ENCODE measurements around the gene SH2D1A. TPM values are rescaled to one million over a fixed set of nuclear protein-coding genes. Genes with fewer than 3 reads are reported as not detected.

Gene SH2D1A
- total RNA-seq, 2 experiments from 2014 or later: 30.5 to 32.3 TPM

GRCh38 chrX:124338733-124339514, 7.4 kb upstream of the SH2D1A start:
- Mint-ChIP-seq H3K9me3 (no peaks in the 10 kb centered on the region), H3K27ac (no peak overlapping the region), H3K4me1 (ENCODE audit: low read depth) (peaks cover 37% of the 10 kb centered on the region), H3K27me3 (no peaks in the 10 kb centered on the region), H3K36me3 (no peaks in the 10 kb centered on the region), H3K4me3 (no peak overlapping the region)
- CTCF ChIA-PET: no interaction called here
- DNase-seq: no peak
- intact Hi-C loops (cut with micrococcal nuclease): no loop called here
- POLR2A ChIA-PET: no interaction called here

- no peaks in the 10 kb centered on the region for H3K36me3 Mint-ChIP-seq
- no peaks in the 10 kb centered on the region for H3K9me3 Mint-ChIP-seq
- peaks cover 50% of the 10 kb centered on the region for H3K4me1 Mint-ChIP-seq (ENCODE audit: low read depth)
- CTCF ChIA-PET: no interaction called here
- POLR2A ChIA-PET: interaction anchor here (1.0 to 7.6 kb wide), 2 partner anchors 103 to 125 kb away, joined by 3 to 55 read pairs; no protein-coding TSS in a partner anchor
- peak overlapping the region; percentile 43 for H3K4me3 Mint-ChIP-seq
- H3K27ac Mint-ChIP-seq: peak overlapping the region; percentile 87
- no peaks in the 10 kb centered on the region for H3K27me3 Mint-ChIP-seq
- intact Hi-C loops (cut with micrococcal nuclease): loop anchor here (1.0 to 10.0 kb wide), 6 partner anchors 13 to 956 kb away; no protein-coding TSS in a partner anchor
- no peak for DNase-seq
Measured at GRCh38 chrX:124341396-124342132, 4.8 kb upstream of the SH2D1A start.

GRCh38 chrX:124342174-124342867, 4.0 kb upstream of the SH2D1A start:
- Mint-ChIP-seq H3K27ac (peak overlapping the region; percentile 87), H3K36me3 (no peaks in the 10 kb centered on the region), H3K4me1 (ENCODE audit: low read depth) (peaks cover 50% of the 10 kb centered on the region), H3K27me3 (no peaks in the 10 kb centered on the region), H3K4me3 (peak overlapping the region; percentile 50), H3K9me3 (no peaks in the 10 kb centered on the region)
- ChIA-PET CTCF (no interaction called here), POLR2A (interaction anchor here (1.0 to 7.6 kb wide), 2 partner anchors 104 to 125 kb away, joined by 3 to 55 read pairs; no protein-coding TSS in a partner anchor)
- no peak for DNase-seq
- intact Hi-C loops (cut with micrococcal nuclease): loop anchor here (2.0 to 10.0 kb wide), 4 partner anchors 14 to 955 kb away; no protein-coding TSS in a partner anchor

GRCh38 chrX:124343016-124343415, 3.3 kb upstream of the SH2D1A start:
- H3K27ac Mint-ChIP-seq: peak overlapping the region; percentile 87
- no peaks in the 10 kb centered on the region for H3K9me3 Mint-ChIP-seq
- H3K36me3 Mint-ChIP-seq: no peaks in the 10 kb centered on the region
- peak overlapping the region; percentile 50 for H3K4me3 Mint-ChIP-seq
- no peak for DNase-seq
- no peaks in the 10 kb centered on the region for H3K27me3 Mint-ChIP-seq
- H3K4me1 Mint-ChIP-seq (ENCODE audit: low read depth): peaks cover 50% of the 10 kb centered on the region
- ChIA-PET POLR2A (interaction anchor here (7.6 kb wide), 1 partner anchor 126 kb away, joined by 55 read pairs; no protein-coding TSS in a partner anchor), CTCF (interaction anchor here (0.7 kb wide), 1 partner anchor 23 kb away, joined by 4 read pairs; no protein-coding TSS in a partner anchor)
- intact Hi-C loops (cut with micrococcal nuclease): loop anchor here (2.0 to 10.0 kb wide), 4 partner anchors 14 to 954 kb away; no protein-coding TSS in a partner anchor

- no peaks in the 10 kb centered on the region for H3K27me3 Mint-ChIP-seq
- ChIA-PET POLR2A (interaction anchor here (1.0 to 7.6 kb wide), 2 partner anchors 13 to 127 kb away, joined by 4 to 55 read pairs; no protein-coding TSS in a partner anchor), CTCF (interaction anchor here (1.5 kb wide), 1 partner anchor 9 kb away, joined by 3 read pairs; no protein-coding TSS in a partner anchor)
- no peaks in the 10 kb centered on the region for H3K9me3 Mint-ChIP-seq
- peak overlapping the region; percentile 61 for H3K4me3 Mint-ChIP-seq
- H3K4me1 Mint-ChIP-seq (ENCODE audit: low read depth): peaks cover 49% of the 10 kb centered on the region
- intact Hi-C loops (cut with micrococcal nuclease): loop anchor here (5.0 to 10.0 kb wide), 2 partner anchors 259 to 953 kb away; no protein-coding TSS in a partner anchor
- peak overlapping the region; percentile 87 for H3K27ac Mint-ChIP-seq
- peak; percentile 24 for DNase-seq
- no peaks in the 10 kb centered on the region for H3K36me3 Mint-ChIP-seq
Measured at GRCh38 chrX:124344246-124344645, 2.1 kb upstream of the SH2D1A start.

- no peak for DNase-seq
- Mint-ChIP-seq H3K27me3 (no peaks in the 10 kb centered on the region), H3K4me3 (peak overlapping the region; percentile 87), H3K4me1 (ENCODE audit: low read depth) (peaks cover 38% of the 10 kb centered on the region), H3K36me3 (peaks cover 1% of the 10 kb centered on the region), H3K9me3 (no peaks in the 10 kb centered on the region), H3K27ac (peak overlapping the region; percentile 98)
- ChIA-PET CTCF (interaction anchor here (0.7 to 1.2 kb wide), 4 partner anchors 12 to 129 kb away, joined by 3 to 6 read pairs (median 4); no protein-coding TSS in a partner anchor), POLR2A (interaction anchor here (1.6 to 7.6 kb wide), 7 partner anchors 12 to 384 kb away, joined by 5 to 55 read pairs (median 10); no protein-coding TSS in a partner anchor)
- intact Hi-C loops (cut with micrococcal nuclease): loop anchor here (1.0 to 10.0 kb wide), 9 partner anchors 11 to 470 kb away; partner anchors contain the start of gene STAG2
Measured at GRCh38 chrX:124346877-124347241, 496 bp downstream of the SH2D1A start.

- ChIA-PET POLR2A (interaction anchor here (1.6 to 7.6 kb wide), 8 partner anchors 11 to 384 kb away, joined by 5 to 55 read pairs (median 8); no protein-coding TSS in a partner anchor), CTCF (interaction anchor here (0.7 to 0.9 kb wide), 2 partner anchors 11 to 124 kb away, joined by 3 to 4 read pairs; no protein-coding TSS in a partner anchor)
- peak; percentile 65 for DNase-seq
- peaks cover 35% of the 10 kb centered on the region for H3K4me1 Mint-ChIP-seq (ENCODE audit: low read depth)
- peak overlapping the region; percentile 87 for H3K4me3 Mint-ChIP-seq
- intact Hi-C loops (cut with micrococcal nuclease): loop anchor here (1.0 to 10.0 kb wide), 9 partner anchors 11 to 470 kb away; partner anchors contain the start of gene STAG2
- H3K9me3 Mint-ChIP-seq: no peaks in the 10 kb centered on the region
- peaks cover 1% of the 10 kb centered on the region for H3K36me3 Mint-ChIP-seq
- H3K27ac Mint-ChIP-seq: peak overlapping the region; percentile 98
- H3K27me3 Mint-ChIP-seq: no peaks in the 10 kb centered on the region
Measured at GRCh38 chrX:124347242-124347641, 879 bp downstream of the SH2D1A start.

GRCh38 chrX:124348182-124348581, 1.8 kb downstream of the SH2D1A start:
- ChIA-PET POLR2A (interaction anchor here (0.9 to 7.6 kb wide), 5 partner anchors 8 to 131 kb away, joined by 3 to 55 read pairs (median 7); no protein-coding TSS in a partner anchor), CTCF (interaction anchor here (1.2 to 1.6 kb wide), 4 partner anchors 11 to 137 kb away, joined by 3 to 5 read pairs (median 4); no protein-coding TSS in a partner anchor)
- Mint-ChIP-seq H3K27ac (peak overlapping the region; percentile 98), H3K4me3 (peak overlapping the region; percentile 87), H3K36me3 (peaks cover 1% of the 10 kb centered on the region), H3K27me3 (no peaks in the 10 kb centered on the region), H3K4me1 (ENCODE audit: low read depth) (peaks cover 35% of the 10 kb centered on the region), H3K9me3 (no peaks in the 10 kb centered on the region)
- DNase-seq: no peak
- intact Hi-C loops (cut with micrococcal nuclease): loop anchor here (5.0 to 10.0 kb wide), 3 partner anchors 66 to 471 kb away; no protein-coding TSS in a partner anchor

GRCh38 chrX:124348885-124349453, 2.6 kb downstream of the SH2D1A start:
- no peak for DNase-seq
- POLR2A ChIA-PET: interaction anchor here (1.6 to 7.6 kb wide), 3 partner anchors 10 to 132 kb away, joined by 7 to 55 read pairs (median 10); no protein-coding TSS in a partner anchor
- Mint-ChIP-seq H3K9me3 (no peaks in the 10 kb centered on the region), H3K27ac (peak overlapping the region; percentile 98), H3K4me3 (peak overlapping the region; percentile 87), H3K4me1 (ENCODE audit: low read depth) (peaks cover 30% of the 10 kb centered on the region), H3K27me3 (no peaks in the 10 kb centered on the region), H3K36me3 (peaks cover 1% of the 10 kb centered on the region)
- CTCF ChIA-PET: interaction anchor here (1.2 to 1.6 kb wide), 4 partner anchors 10 to 138 kb away, joined by 3 to 5 read pairs (median 4); no protein-coding TSS in a partner anchor
- intact Hi-C loops (cut with micrococcal nuclease): loop anchor here (5.0 to 10.0 kb wide), 3 partner anchors 67 to 472 kb away; no protein-coding TSS in a partner anchor

GRCh38 chrX:124354648-124355047, 8.3 kb downstream of the SH2D1A start:
- no peak for DNase-seq
- Mint-ChIP-seq H3K4me3 (peak overlapping the region; percentile 72), H3K27ac (peak overlapping the region; percentile 84), H3K36me3 (peaks cover 5% of the 10 kb centered on the region), H3K9me3 (no peaks in the 10 kb centered on the region), H3K27me3 (no peaks in the 10 kb centered on the region), H3K4me1 (ENCODE audit: low read depth) (peaks cover 44% of the 10 kb centered on the region)
- POLR2A ChIA-PET: interaction anchor here (1.5 kb wide), 1 partner anchor 9 kb away, joined by 6 read pairs; the partner anchor contains the start of gene SH2D1A
- intact Hi-C loops (cut with micrococcal nuclease): no loop called here
- CTCF ChIA-PET: interaction anchor here (0.8 kb wide), 1 partner anchor 14 kb away, joined by 3 read pairs; no protein-coding TSS in a partner anchor
